GM10248 (cell line): ENCODE data around the gene CAMK1G.

ENCODE experiments used
- CTCF ChIA-PET: fragments of 300-600 bp; sonication (Branson Sonifier 250); formaldehyde crosslinking; extraction: SDS; loops from one replicate; lab custom pipeline; 2021; ENCODE audit warnings: antibody characterized with exemption; lab: Yijun Ruan, JAX
- POLR2A ChIA-PET: fragments of 350-650 bp; sonication (Branson Sonifier 250); formaldehyde crosslinking; extraction: SDS; loops from one replicate; lab custom pipeline; 2020; ENCODE audit warnings: antibody characterized with exemption; lab: Yijun Ruan, JAX
- DNase-seq: peaks from one replicate; pipeline ENCODE4 v3.0.0; 2012; ENCODE audit errors: extremely low spot score
- TF ChIP-seq, protein P1 (sequence below): IDR thresholded peaks from 2 replicates; pipeline ENCODE4 v1.5.1; 2012; ENCODE audit warnings: mild to moderate bottlenecking, low read depth; ENCODE audit errors: extremely low read depth, missing control alignments, control extremely low read depth

CAMK1G gene

DNA sequence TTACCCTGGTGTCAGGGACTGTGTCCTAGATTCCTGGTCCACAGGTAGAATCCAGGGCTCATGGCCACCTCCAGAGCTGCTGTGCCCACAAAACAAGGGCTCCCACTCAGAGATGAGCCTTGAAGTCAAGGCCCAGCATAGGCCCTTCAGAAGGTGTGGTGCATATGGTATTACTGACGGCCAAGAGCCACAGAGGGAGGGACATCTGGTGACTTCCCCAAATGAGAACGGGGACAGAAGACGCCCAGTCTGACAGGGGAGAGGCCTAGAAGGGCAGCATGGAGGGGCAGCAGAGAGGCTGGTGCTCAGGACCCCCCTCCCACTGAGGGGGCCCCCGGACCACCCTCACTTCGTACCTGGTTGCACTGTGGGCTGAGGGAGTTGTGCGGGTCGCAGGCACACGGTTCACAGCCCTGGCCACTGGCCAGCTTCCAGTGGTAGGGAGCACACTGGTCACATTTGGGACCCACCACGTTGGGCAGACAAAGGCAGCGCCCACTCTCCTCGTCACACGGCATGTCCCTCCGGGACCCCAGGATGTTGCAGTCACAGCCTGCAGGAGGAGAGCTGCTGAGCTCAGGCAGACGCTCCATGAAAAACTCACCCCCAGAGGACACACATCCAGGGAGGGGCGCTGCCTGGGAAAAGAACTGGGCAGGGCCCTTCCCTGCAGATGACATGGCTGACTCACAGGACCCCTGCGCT lies 43.7 kb downstream of the CAMK1G start:
- ChIA-PET CTCF (interaction anchor here (0.6 to 10.3 kb wide), 23 partner anchors 9 to 131 kb away, joined by 3 to 144 read pairs (median 4); partner anchors contain the start of gene CAMK1G), POLR2A (no interaction called here)
- TF ChIP-seq, protein P1, sequence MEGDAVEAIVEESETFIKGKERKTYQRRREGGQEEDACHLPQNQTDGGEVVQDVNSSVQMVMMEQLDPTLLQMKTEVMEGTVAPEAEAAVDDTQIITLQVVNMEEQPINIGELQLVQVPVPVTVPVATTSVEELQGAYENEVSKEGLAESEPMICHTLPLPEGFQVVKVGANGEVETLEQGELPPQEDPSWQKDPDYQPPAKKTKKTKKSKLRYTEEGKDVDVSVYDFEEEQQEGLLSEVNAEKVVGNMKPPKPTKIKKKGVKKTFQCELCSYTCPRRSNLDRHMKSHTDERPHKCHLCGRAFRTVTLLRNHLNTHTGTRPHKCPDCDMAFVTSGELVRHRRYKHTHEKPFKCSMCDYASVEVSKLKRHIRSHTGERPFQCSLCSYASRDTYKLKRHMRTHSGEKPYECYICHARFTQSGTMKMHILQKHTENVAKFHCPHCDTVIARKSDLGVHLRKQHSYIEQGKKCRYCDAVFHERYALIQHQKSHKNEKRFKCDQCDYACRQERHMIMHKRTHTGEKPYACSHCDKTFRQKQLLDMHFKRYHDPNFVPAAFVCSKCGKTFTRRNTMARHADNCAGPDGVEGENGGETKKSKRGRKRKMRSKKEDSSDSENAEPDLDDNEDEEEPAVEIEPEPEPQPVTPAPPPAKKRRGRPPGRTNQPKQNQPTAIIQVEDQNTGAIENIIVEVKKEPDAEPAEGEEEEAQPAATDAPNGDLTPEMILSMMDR, result no peak
- DNase-seq, result peak; percentile 33

DNA sequence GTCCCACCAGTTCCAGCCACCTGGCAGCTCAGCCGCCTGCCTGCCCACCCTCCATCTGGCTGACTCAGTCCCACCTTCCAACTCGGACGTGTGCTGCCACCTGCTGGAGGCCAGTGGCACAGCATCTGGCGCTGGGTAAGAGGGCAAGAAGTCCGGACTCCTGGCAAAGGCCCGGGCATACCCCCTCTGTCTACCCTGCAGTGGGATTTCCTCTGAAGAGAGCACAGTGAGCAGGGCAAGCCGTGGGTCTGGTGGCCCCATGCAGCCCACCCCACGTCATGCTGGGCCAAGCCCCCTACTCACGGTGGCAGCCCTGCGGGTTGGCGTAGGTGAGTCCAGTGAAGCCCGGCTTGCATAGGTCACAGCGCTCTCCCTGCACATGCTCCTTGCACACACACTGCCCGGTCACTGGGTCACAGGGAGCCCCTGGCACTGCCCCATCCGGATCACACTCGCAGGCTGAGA lies 44.2 kb downstream of the CAMK1G start:
- CTCF ChIA-PET, result interaction anchor here (0.6 to 10.3 kb wide), 22 partner anchors 8 to 130 kb away, joined by 3 to 144 read pairs (median 4); partner anchors contain the start of gene CAMK1G
- TF ChIP-seq, protein P1, result peak; percentile 99
- peak; percentile 86 for DNase-seq
- POLR2A ChIA-PET, result no interaction called here

DNA sequence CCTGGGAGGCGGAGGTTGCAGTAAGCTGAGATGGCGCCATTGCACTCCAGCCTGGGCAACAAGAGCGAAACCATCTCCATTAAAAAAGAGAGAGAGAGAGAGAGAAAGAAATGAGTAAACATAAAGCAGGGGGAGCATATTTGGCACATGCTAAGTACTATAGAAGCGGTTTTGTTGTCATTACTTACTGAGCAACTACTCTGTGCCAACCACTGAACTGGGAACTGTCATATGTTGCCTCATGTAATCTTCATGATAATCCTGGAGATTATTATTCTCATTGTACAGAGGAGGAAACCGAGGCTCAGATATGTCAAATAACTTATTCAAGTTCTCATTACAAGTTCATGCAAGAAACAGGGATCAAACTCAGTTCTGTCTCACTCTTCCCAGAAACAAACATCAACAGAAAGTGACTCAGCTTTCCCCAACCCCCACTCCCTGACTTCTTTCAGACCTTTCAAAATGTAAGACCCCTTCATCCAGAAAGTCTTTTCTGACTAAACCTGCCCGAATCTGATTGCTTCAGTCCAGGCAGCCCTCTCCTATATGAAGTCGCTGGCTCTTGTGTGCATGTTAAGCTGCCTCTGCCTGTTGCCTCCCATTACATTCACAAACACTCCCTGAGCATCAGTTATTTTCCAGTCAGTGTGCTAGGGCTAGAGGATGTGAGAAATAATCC lies 45.2 kb downstream of the CAMK1G start:
- CTCF ChIA-PET, result interaction anchor here (0.8 to 10.3 kb wide), 9 partner anchors 13 to 59 kb away, joined by 3 to 144 read pairs (median 3); partner anchors contain the start of genes CAMK1G and LAMB3
- POLR2A ChIA-PET, result no interaction called here
- DNase-seq, result no peak
- TF ChIP-seq, protein P1, result no peak

DNA sequence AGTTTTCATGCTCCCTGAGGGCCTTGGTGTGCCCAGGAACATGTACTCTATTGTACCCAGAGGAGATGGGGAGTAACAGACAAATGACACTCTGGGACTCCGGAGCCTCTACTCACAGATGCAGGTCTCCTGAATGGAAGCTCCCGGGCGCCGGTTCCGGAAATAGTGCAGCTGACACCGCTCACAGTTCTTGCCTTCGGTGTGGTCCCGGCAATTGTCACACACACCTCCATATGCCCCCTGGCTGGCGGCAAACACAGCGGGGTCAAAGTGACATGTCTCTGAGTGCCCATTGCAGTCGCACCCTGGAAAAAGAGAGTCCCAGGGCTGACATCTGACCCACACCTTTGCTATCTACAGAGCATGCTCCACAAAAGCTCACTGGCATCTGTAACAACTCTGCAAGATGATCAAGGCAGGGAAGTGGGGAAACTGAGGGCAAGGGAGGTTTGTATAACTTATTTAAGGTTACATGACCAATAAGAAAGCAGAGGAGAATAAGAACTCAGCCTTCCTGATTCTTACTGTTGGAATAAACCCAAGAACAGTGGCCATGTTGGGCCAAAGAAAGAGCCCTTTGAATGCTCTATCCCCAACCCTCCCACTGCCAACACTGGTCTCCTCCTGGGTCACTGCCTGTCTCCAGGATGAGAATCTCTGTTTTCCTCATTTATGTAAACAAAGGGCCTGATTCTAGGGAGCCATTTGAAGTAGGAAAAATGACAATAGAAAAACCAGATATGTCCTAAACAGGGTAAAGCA lies 46.3 kb downstream of the CAMK1G start:
- no peak for DNase-seq
- POLR2A ChIA-PET, result no interaction called here
- CTCF ChIA-PET, result interaction anchor here (0.8 to 10.3 kb wide), 15 partner anchors 10 to 63 kb away, joined by 3 to 144 read pairs (median 4); partner anchors contain the start of genes CAMK1G and LAMB3
- TF ChIP-seq, protein P1, result no peak

DNA sequence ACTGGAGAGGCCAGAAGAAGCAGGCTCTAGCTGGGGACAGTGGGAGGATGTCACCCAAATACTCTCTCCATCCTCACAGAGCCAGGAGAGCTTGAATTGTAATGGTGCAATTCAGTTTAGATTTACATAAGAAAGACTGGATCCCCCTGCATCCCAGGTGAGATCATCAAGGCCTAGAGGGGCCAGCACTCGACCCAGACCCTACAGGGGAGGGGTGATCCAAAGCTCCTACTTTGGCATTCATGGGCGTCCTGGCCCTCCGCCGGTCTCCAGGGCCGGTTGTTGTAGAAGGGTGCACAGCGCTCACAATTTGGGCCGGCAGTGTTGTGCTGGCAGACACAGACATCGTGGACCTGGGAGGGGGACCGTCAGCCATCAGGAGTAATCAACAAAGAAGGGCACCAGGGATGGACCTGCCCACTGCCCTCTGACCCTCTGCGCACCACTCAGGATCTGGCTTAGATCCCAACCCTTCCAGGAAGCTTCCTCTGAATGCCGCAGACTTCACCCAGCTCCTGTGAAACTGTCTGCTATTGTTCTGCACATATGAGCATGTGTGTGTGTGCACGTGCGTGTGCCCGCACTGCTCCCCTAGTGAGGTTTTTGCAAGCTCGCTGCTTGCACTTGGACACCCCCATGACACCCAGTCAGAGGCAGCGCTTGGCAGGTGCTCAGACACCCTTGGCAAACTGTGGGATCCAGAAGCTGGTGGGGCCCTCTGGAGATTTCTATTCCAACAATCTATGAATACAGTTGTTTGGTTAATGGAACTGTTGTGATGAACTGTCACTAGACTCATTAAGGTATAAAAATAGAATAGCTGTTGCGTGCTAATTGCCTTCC lies 47.1 kb downstream of the CAMK1G start:
- ChIA-PET CTCF (interaction anchor here (0.8 to 10.3 kb wide), 17 partner anchors 9 to 127 kb away, joined by 3 to 144 read pairs (median 4); partner anchors contain the start of genes CAMK1G and LAMB3), POLR2A (no interaction called here)
- TF ChIP-seq, protein P1, result no peak
- no peak for DNase-seq
